Measurements from ENCODE around the gene ZBTB7C. TPM values are rescaled to one million over a fixed set of nuclear protein-coding genes. Genes with fewer than 3 reads are reported as not detected.

The ZBTB7C gene
- total RNA-seq, 1 donor from 2014 or later = 0.57 TPM

DNA sequence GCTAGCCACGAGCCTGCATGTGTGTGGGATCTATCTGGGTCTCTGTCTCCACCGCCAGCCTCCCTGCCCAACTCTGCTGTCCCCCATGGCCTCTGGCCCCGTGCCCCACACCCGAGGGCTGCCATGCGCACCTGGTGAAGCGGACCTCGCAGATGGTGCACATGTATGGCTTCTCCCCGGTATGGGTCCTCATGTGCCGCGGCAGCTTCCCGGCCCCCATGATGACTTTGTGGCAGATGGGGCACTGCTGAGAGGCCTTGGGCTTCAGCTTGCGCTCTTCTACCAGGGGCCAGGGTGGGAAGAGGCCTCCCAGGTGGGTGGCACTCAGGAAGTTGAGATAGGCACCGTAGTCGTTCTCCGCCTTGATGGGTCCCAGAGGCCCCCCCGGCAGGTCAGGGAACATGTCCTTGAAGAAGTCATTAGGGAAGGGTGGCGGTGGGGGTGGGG, 369.4 kb downstream of the ZBTB7C start:
- peaks cover 5% of the 10 kb centered on the region for H3K9me3 Mint-ChIP-seq (ENCODE audit: low read depth)

GRCh38 chr18:48038636-48039035, 370.5 kb downstream of the ZBTB7C start:
- Mint-ChIP-seq H3K9me3 (ENCODE audit: low read depth) (peaks cover 5% of the 10 kb centered on the region), H3K36me3 (ENCODE audit: insufficient read depth) (no peaks in the 10 kb centered on the region), H3K27ac (no peak overlapping the region), H3K4me1 (ENCODE audit: low read depth) (no peaks in the 10 kb centered on the region), H3K27me3 (peaks cover 9% of the 10 kb centered on the region), H3K4me3 (ENCODE audit: low read depth) (no peak overlapping the region)
- TF ChIP-seq, protein P1, sequence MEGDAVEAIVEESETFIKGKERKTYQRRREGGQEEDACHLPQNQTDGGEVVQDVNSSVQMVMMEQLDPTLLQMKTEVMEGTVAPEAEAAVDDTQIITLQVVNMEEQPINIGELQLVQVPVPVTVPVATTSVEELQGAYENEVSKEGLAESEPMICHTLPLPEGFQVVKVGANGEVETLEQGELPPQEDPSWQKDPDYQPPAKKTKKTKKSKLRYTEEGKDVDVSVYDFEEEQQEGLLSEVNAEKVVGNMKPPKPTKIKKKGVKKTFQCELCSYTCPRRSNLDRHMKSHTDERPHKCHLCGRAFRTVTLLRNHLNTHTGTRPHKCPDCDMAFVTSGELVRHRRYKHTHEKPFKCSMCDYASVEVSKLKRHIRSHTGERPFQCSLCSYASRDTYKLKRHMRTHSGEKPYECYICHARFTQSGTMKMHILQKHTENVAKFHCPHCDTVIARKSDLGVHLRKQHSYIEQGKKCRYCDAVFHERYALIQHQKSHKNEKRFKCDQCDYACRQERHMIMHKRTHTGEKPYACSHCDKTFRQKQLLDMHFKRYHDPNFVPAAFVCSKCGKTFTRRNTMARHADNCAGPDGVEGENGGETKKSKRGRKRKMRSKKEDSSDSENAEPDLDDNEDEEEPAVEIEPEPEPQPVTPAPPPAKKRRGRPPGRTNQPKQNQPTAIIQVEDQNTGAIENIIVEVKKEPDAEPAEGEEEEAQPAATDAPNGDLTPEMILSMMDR (IDR thresholded peaks at IDR 0.05; ENCODE audit: unreplicated experiment) = no peak
- no peak for DNase-seq (ENCODE audit: low spot score, unreplicated experiment)

More for the DNA sequence above, 369.4 kb downstream of the ZBTB7C start:
- H3K4me3 Mint-ChIP-seq (ENCODE audit: low read depth) = no peak overlapping the region
- no peaks in the 10 kb centered on the region for H3K36me3 Mint-ChIP-seq (ENCODE audit: insufficient read depth)
- H3K27me3 Mint-ChIP-seq = peaks cover 5% of the 10 kb centered on the region
- TF ChIP-seq, protein P1 (IDR thresholded peaks at IDR 0.05; ENCODE audit: unreplicated experiment) = no peak
- no peak for DNase-seq (ENCODE audit: low spot score, unreplicated experiment)
- H3K27ac Mint-ChIP-seq = no peak overlapping the region
- H3K4me1 Mint-ChIP-seq (ENCODE audit: low read depth) = no peaks in the 10 kb centered on the region

GRCh38 chr18:48037481-48038271, 371.5 kb downstream of the ZBTB7C start:
- Mint-ChIP-seq H3K27me3 (peaks cover 9% of the 10 kb centered on the region), H3K4me3 (ENCODE audit: low read depth) (no peak overlapping the region), H3K36me3 (ENCODE audit: insufficient read depth) (no peaks in the 10 kb centered on the region), H3K27ac (no peak overlapping the region), H3K9me3 (ENCODE audit: low read depth) (no peaks in the 10 kb centered on the region), H3K4me1 (ENCODE audit: low read depth) (no peaks in the 10 kb centered on the region)
- TF ChIP-seq, protein P1 (IDR thresholded peaks at IDR 0.05; ENCODE audit: unreplicated experiment) = no peak
- DNase-seq (ENCODE audit: low spot score, unreplicated experiment) = no peak

DNA sequence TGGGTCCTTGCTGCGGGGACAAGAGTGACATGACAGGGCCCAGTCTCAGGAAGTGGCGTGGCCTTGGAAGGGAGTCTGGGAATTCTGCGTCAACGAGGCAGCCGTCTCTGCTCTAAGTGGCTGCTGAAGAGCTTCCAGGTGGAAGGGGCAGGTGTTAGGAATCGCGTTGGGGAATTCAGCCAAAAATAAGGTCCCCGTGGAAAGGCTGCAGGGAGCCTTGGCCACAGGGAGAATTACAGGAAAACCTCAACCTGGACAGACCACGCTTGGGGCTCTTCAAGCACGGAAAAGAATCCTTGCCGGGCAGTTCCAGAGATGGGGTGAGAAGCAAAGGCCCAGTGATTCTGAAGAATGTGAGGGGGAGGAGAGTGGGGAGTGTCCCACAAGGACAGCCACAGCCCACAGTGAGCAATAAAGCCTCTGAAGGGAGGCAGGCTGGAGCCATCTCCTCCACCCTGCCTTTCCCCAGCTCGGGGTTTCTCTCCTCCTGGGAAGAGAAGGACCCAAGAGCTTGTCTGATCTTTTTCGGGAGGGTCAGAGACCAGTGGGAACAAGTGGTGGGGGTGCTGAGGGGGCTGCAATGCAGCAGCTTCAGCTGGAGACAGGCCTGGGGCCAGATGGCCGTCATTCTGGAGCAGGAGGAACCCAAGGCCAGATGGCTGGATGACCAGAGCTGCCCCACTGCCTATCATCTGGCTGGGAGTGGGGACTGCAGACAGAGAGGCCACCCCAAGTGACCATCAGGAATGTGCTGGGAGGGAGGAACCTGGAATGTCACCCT, 372.4 kb downstream of the ZBTB7C start:
- no peak overlapping the region for H3K4me3 Mint-ChIP-seq (ENCODE audit: low read depth)

GRCh38 chr18:48036226-48036625, 373.0 kb downstream of the ZBTB7C start:
- no peaks in the 10 kb centered on the region for H3K9me3 Mint-ChIP-seq (ENCODE audit: low read depth)
- no peak overlapping the region for H3K4me3 Mint-ChIP-seq (ENCODE audit: low read depth)
- no peaks in the 10 kb centered on the region for H3K36me3 Mint-ChIP-seq (ENCODE audit: insufficient read depth)
- no peaks in the 10 kb centered on the region for H3K4me1 Mint-ChIP-seq (ENCODE audit: low read depth)
- no peak for DNase-seq (ENCODE audit: low spot score, unreplicated experiment)
- TF ChIP-seq, protein P1 (IDR thresholded peaks at IDR 0.05; ENCODE audit: unreplicated experiment) = no peak
- peaks cover 9% of the 10 kb centered on the region for H3K27me3 Mint-ChIP-seq
- H3K27ac Mint-ChIP-seq = no peak overlapping the region

More for the DNA sequence above, 372.4 kb downstream of the ZBTB7C start:
- TF ChIP-seq, protein P1 (IDR thresholded peaks at IDR 0.05; ENCODE audit: unreplicated experiment) = no peak
- no peak overlapping the region for H3K27ac Mint-ChIP-seq
- no peaks in the 10 kb centered on the region for H3K9me3 Mint-ChIP-seq (ENCODE audit: low read depth)
- H3K4me1 Mint-ChIP-seq (ENCODE audit: low read depth) = no peaks in the 10 kb centered on the region
- peaks cover 9% of the 10 kb centered on the region for H3K27me3 Mint-ChIP-seq
- no peak for DNase-seq (ENCODE audit: low spot score, unreplicated experiment)
- no peaks in the 10 kb centered on the region for H3K36me3 Mint-ChIP-seq (ENCODE audit: insufficient read depth)

Data from progenitor cell of endocrine pancreas (in vitro differentiated cells).